ENCODE data around the gene SPOP.
A peak's percentile ranks its signal among the peaks of the same experiment; 100 is the strongest.
"Not testable (repeated sequence)": the region's sequence is repeated elsewhere in the genome, so short reads cannot be mapped to it uniquely, and the experiment has no call there.

SPOP gene

GRCh38 chr17:49572226-49572625, 105.7 kb downstream of the SPOP start:
- DNase-seq: peak in 1 of 14 donors; percentile 32

- DNase-seq: peak in 1 of 14 donors; percentile 42
Measured at GRCh38 chr17:49571764-49572163, 106.1 kb downstream of the SPOP start.

- no peak for DNase-seq
Measured at GRCh38 chr17:49571283-49571682, 106.6 kb downstream of the SPOP start.

DNA sequence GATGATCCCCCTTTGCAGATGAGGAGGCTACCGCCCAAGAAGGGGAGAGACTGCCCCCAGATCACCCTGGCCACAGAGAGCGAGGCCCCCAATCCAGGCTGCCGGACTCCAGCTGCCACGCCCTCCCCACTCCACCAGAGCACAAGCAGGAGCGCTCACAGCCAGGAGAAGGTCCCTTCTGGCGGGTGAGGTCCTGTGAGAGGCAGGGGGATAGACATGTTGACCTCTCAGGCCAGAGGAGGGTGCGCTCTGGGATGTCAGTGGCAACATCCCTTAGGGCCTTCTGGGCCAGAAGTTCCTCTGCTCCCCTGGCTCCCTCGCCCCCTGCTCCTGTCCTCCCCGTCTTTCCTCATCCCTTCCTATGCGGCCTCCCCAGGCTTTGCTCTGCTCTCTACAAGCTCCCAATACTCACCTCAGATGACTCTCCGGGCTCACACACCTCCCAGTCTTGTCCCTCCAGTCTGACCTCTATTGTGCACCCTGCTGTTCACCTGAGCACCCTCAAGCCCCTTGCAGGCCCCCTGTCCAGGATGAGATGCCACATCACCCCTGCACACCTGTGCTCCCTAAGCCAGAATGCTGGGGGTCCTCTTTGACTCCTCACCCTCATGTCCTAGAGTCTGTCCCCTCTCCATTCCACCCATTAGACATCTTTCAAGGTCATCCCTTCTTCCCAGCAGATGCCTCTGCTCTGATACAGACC, 107.2 kb downstream of the SPOP start:
- peak in 1 of 14 donors; percentile 70 for DNase-seq

DNA sequence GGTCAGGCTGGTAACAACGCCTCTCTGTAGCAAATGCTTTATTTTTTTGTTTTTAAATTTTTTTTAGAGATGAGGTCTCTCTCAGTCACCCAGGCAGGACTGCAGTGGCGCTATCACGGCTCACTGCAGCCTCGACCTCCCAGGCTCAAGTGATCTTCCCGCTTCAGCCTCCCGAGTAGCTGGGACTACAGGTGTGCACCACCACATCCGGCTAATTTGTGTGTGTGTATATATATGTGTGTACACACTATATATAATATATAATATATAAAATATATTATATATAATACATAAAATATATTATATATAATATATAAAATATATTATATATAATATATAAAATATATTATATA, 109.2 kb downstream of the SPOP start:
- not testable (repeated sequence) for DNase-seq

GRCh38 chr17:49567871-49568694, 109.8 kb downstream of the SPOP start:
- peak; percentile 31 to 85 (median 70) for DNase-seq

DNA sequence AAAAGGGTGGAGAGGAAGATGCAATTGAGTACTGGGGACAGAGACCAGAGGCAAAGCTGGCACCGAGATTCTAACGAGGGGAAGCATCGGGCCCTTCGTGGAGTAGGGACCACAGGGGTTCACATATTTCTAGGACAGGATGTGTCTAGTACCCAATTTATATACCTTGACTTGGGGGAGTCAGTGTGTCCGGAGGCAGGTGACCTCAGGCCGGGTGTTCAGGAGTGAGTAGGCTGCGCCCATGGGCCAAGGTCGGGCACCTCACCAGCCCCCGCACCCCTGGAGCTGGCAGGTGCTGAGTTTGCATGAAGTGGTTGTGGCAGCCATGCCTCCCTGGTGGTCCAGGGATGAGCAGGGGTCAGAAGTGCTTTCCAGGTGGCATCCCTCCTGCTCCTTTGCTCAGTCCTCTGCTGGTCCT, 110.8 kb downstream of the SPOP start:
- DNase-seq: no peak

DNA sequence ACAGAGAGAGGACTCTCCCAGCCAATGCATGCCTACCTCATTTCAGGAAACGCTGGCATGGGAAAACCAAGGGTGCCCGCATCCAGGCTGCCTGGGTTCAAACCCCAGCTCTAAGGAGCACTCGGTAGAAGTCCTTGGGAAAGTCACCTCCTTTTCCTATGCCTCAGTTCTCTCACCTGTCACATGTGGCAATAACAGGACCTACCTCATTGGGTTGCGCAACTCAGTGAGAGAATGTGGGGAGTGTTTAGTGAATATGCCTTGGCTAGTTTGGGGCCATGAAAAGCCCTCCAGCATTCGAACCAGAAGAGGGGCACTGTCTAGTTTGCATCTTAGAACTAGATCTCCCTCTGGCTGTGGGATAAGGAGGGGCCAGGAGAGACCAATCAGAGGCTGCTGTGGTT, 111.2 kb downstream of the SPOP start:
- DNase-seq: peak in 1 of 14 donors; percentile 60

DNA sequence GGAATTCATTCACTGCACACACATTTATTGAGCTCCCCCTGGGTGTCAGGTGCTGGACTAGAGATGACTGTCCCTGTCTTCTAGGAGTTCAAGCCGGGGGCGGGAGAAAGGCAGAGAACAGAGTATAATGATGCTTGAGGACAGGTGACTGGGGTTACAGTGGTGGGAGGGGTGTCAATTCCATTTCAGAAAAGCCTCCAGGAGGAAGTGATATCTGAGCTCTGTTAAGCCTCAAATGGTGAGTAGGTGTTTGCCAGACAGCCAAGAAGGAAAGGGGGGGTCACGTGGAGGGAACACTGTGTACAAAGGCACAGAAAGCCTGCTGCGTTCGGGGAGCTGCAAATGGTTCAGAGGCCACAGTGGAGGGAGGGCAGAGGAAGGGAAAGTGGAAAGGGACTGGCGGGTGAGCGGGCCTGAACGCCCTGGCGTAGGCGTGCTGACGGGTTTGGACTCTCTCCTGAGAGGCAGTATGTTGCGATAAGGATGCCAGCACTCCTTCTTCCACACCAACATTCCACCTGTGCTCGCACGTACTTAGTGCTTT, 111.9 kb downstream of the SPOP start:
- DNase-seq: peak in 9 of 14 donors; percentile 11 to 99 (median 55)

GRCh38 chr17:49564638-49565037, 113.3 kb downstream of the SPOP start:
- no peak for DNase-seq

DNA sequence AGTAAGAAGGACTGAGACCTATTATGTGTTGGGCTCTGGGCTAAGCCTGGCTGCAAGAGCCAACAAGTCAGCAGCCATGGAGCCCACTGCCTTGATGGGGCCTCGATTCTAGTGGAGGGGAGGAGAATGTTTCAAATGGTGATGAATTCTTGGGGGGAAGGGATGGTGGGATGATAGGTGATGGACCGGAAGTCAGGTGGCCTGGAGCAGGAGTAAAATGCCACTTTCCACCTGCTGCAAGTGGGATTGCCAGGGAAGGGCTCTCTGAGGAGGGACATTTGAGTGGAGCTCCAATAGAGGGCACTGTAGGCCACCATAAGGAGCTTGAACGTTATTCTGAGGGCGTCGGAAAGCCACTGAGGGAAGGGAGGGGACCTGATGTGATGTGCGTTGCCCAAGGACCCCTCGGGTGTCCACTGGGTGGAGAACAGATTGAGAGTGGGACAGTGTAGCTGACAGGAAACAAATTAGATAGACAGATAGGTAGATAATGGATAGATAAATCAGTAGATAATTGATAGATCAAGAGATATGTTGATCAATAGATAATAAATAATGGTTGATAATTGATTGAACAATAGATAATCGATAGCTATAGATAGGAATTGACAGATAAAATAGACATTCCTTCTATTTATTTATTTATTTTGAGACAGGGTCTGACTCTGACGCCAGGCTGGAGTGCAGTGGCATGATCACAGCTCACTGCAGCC, 120.4 kb downstream of the SPOP start:
- DNase-seq: peak in 1 of 14 donors; percentile 67

DNA sequence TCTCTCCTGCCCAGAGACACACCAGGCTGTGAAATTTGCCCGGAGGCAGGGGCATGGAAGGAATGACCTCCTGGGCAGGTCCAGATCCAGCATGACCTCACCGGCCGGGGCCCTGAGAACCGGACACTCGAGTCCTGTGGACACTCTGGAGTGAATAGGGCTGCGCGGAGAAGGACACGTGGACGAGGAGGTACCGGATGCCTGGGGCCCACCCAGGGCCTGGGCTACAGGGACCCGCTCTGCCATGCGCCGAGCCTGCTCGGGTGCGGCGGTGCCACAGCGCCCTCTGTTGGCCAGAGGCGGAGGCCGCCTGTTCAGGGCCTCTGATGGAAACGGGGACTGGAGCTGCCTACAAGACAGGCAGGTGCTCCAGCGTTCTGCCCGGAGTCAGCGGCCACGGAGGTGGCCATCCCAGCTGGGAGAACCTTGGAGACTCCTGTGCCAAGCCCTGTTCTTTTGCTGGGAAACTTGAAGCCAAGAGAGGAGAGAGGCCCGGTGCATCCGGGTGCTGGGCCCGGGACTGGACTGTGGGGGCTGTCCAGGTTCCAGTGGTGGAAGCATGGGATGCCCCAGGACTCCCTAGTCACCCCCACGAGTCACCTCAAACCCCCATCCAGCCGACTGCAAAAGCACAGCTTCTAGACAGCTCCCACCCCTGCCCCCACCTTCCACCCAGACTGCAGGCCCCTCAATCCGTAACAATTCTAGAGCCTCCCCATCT, 121.5 kb downstream of the SPOP start:
- peak in 11 of 14 donors; percentile 34 to 74 (median 47) for DNase-seq

DNA sequence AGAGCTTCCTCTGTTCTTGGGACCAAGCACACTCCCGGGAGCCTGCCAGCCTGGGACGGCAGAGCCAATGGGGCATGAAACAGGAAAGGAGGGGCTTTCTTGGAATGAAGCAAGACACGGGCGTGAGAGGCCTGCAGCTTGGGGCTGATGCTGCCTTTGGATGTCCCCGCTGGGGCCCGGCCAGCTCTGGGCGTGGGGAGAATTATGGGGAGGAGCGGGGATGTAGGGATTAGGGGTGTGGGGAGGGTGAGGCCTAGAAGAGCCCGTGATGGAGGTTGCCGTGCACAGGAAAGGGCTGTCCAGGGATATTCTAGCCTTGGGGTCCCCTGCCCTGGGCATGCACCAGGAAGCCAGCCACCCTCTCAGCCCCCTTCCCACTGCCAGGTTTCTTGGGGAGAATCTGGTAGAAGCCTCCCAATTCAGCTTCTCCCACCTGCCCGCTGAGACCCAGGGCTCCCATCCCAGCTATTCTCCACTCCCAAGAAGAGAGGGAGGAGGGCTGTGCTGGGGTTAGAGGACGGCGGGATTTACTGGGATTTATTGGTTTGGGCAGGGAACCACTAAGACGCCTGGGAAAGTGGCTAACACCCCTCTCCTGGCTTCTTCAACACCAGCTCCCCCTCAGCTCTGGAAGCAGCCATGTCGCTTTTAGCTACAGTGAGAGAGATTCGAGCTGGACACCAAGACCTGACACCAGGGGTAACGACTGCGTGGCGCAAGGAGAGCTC, 122.2 kb downstream of the SPOP start:
- no peak for DNase-seq

- no peak for DNase-seq
Measured at GRCh38 chr17:49554694-49555494, 123.0 kb downstream of the SPOP start.

DNA sequence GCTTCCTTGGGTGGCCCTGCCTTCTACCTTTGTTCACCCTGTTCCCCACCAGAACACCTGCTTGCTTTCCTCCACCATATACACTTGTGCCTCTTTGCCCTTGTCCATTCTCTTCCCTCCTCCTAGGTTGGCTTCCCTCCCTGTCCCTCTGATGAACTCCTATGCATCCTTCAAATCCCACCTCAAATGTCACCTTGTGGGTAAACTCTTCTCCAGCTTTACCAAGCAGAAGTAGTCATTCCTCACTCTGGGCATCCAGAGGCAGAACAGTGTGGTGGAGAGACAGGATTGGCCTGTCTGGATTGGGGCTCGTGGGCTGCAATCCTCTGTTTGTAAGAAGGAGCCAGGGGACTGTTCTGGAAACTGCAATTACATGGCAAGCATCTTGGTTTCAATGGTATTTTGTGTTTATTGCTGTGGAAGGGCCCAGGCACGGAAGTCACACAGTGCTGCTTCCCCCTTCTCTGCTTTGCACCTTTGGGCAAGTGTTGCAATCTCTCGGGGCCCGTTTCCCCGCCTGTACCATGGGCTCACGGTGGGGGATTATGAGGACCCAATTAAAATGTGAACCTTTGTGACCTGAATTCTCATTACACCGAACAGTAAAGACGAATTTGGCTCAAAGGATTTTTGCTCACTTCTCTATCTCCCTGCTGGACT, 124.1 kb downstream of the SPOP start:
- no peak for DNase-seq

GRCh38 chr17:49552070-49552751, 125.7 kb downstream of the SPOP start:
- no peak for DNase-seq

GRCh38 chr17:49551221-49552069, 126.5 kb downstream of the SPOP start:
- no peak for DNase-seq

- not testable (repeated sequence) for DNase-seq
Measured at GRCh38 chr17:49550764-49551163, 127.1 kb downstream of the SPOP start.
